ENCODE results near the gene AXDND1.
"Not testable (repeated sequence)": the region's sequence is repeated elsewhere in the genome, so short reads cannot be mapped to it uniquely, and the experiment has no call there.

Gene AXDND1

DNA sequence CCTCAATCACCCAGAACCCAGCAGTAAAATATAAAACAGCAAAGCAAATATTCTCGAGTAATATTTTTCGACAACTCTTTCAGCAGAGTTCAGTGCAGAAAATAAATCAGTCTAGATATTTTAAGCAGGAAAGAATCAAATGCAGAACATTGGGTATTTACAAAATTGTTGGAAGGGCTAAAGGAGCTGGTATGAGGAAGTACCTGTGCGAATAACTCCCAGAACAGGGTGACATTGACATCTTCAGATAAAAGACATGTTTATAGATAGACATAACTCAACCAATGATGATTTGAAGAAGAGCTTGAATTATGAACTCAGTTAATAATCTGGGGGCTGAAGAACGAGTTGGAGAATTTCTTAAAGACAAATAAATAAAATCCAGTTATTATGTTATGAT lies 6.4 kb downstream of the AXDND1 start:
- no peak for DNase-seq

DNA sequence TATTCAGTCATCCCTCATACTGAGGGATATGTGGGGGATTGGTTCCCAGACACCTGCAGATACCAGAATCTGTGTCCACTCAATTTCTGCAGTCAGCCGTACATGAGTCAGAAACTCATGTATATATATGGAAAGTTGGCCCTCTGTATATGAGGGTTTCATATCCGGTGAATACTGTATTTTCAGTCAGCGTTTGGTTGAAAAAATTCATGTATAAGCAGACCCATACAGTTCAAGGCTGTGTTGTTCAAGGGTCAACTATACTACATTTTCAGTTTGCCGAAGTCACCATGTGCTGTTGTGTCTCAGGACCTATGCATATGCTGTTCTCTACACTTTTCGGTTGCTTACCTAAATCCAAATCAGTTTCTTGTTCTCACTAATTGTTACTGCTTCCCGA lies 10.5 kb downstream of the AXDND1 start:
- no peak for DNase-seq

- DNase-seq = no peak
These were observed 14.5 kb downstream of the AXDND1 start for GRCh38 chr1:179380299-179380698.

DNA sequence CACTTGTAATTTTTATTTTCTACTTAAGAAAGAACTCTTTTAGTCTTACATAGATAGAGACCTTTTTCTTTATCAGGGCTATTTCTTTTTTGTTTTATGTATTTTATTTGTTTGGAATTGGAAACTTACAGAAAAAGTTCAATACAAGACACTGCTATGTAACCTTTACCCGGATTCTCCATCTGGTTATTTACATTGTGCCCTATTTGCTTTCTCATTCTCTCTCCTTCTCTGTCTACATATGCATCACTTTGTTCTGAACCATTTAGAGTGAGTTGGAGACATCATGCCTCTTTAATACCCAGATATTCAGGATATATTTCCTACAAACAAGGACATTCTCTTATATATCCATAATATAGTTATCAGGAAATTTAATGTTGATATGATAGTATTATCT lies 18.3 kb downstream of the AXDND1 start:
- no peak for DNase-seq

- no peak for DNase-seq
These were observed 19.7 kb downstream of the AXDND1 start for GRCh38 chr1:179385510-179385909.

DNA sequence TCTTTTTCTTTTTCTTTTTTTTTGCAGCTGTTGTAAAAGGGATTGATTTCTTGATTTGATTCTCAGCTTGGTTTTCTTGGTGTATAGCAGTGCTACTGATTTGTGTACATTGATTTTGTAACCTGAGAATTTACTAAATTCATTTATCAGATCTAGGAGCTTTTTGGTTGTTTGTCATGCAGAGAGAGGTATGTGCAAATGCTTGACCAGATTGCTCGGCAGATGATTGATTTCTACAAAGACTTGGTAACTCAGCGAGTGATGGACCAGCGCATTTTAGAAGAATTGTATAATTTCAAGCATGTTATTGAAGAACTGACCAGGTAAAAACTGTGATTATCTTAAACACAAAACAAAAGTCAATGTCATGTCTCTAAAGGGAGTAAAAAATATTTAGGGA lies 27.9 kb downstream of the AXDND1 start:
- no peak for DNase-seq

DNA sequence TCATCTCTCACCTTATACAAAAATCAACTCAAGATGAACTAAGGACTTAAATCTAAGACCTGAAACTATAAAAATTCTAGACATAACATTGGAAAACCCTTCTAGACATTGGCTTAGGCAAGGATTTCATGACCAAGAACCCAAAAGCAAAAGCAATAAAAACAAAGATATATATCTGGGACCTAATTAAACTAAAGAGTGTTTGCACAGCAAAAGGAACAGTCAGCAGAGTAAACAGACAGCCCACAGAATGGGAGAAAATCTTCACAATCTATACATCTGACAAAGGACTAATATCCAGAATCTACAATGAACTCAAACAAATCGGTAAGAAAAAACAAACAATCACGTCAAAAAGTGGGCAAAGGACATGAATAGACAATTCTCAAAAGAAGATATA lies 33.6 kb downstream of the AXDND1 start:
- not testable (repeated sequence) for DNase-seq

- DNase-seq = not testable (repeated sequence)
These were observed 52.0 kb downstream of the AXDND1 start for GRCh38 chr1:179417760-179418159.

- not testable (repeated sequence) for DNase-seq
These were observed 52.9 kb downstream of the AXDND1 start for GRCh38 chr1:179418706-179419105.

- DNase-seq = no peak
These were observed 58.8 kb downstream of the AXDND1 start for GRCh38 chr1:179424610-179425009.

DNA sequence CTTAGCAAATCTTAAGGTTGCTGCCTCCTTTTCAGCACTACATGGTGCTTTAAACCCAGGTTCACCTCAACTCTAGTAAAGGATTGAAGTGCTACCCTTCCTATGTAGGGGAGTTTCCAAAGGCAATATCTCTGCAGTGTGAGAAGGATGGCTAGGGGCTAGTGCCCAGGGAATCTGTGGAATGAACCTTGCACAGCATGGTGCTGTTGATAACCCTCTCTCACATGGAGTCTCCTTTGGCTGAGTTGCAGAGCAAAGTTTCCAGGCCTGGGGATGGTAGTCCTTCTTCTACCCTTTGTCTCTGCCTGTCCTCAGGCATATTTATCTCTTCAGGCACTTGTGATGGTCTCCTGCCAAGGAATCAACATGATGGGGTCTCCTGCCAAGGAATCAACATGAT lies 59.4 kb downstream of the AXDND1 start:
- DNase-seq = no peak

GRCh38 chr1:179437171-179437570 lies 71.4 kb downstream of the AXDND1 start:
- DNase-seq = no peak

GRCh38 chr1:179439646-179440045 lies 73.9 kb downstream of the AXDND1 start:
- not testable (repeated sequence) for DNase-seq

DNA sequence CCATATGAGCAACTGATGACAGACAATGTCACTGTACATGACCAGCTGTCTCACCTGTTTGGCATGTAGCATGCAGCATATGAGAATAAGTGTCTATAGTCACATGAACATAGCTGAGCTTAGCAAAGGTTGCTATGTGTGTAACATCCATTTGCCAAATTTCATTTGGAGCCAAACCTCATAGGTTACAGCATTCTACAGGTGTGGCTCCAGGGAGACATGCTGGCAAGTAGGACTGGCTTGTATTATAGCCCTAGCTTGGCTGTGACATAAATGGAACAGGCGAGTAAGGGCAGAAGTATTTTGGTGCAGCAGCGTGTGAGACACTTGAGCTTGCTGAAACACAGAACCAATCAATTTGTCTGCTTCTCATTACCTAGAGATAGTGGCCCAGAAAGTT lies 74.5 kb downstream of the AXDND1 start:
- DNase-seq = not testable (repeated sequence)

DNA sequence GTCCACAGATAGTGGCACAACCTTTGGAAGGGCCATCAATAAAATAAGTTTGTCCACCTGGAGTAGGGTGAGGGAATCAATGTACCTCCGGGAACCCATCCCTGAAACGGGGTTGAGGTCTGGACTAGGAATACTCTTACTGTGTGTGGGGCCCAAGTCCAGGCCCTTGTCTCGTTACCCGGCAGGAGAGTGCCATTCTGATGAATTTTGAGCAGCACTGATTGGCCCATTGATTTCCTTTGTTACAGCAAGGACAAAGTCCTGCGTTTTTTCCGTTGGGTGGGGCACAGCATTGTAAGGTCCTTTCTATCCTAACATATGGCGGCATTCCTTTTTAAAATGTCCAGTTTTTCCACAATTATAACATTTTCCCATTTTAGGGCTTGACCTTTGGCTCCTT lies 75.2 kb downstream of the AXDND1 start:
- no peak for DNase-seq

DNA sequence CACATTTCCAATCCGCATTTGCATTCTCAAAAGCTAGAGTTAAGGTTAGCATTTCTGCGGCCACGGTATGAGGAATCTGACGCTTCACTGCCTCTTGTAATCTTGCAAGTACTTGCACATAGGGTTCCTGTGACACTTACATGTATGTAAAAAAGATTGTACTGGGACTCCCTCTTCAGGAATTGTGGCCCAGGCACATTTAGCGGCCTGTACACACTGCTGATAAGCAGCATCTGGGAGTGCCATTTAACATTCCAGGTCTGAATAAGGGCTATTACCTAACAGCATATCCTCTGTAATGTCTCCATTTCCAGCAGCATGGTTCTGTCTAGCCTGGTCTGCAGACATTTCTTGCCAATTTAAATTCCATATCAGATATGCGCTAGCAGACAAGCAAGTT lies 75.7 kb downstream of the AXDND1 start:
- no peak for DNase-seq

DNA sequence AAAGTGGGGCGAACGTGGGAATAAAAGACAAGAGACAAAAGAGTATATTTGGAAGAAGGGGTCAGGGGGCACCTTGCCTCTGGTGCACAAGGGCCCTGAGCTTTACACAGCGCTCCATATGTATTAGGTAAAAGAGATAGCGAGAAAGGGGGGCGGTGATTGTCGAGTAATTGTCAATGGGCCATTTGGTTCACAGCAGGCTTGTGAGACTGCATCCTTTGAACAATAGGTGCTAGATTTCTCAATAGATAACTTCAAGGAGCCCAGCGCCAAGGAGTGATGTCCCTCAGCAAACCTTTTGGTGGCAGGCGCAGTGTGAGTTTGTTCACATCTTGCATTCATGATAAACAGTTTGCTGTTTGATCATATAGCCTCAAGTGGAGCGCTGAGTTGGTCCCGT lies 77.1 kb downstream of the AXDND1 start:
- DNase-seq = not testable (repeated sequence)

DNA sequence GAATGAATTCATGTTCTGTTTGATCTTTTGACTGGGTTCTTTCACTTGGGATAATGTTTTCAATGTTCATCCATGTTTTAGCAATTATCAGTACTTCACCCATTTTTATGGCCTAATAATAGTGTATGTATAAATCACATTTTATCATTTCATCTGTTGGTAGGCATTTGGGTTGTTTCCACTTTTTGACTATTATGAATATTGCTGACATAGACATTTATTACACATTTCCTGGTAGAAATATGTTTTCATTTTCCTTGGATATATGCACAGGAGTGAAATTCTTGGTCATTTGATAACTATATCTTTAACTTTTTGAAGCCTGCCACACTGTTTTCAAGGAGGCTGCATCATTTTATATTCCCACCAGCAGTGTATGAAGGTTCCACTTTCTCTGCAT lies 79.8 kb downstream of the AXDND1 start:
- DNase-seq = no peak

GRCh38 chr1:179447489-179447888 lies 81.7 kb downstream of the AXDND1 start:
- DNase-seq = peak in 1 of 2 experiments; percentile 6

DNA sequence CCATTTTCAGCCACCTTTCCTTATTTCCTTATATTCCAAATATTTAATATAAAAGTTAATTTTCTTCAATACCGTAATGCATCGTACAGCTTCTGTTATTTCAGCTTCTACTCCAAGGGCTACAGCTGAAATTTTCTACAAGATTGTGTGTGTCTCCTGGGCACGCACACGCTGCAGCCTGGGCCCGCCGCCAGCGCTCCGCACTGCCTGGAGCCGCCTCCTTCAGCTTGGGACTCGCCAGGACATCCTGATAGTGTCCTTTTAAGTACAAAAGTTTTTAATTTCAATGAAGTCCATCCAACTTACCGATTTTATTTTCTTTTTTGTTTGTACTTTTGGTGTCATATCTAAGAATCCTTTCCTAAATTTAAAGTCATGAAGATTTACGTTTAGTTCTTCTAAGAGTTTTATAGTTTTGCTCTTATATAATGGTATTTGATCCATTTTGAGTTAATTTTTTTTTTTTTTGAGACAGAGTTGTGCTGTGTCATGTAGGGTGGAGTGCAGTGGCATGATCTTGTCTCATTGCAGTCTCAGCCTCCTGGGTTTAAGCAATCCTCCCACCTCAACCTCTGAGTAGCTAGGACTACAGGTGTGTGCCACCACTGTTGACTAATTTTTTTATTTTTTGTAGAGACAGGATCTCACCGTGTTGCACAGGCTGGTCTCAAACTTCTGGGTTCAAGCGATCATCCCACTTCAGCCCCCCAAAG lies 82.8 kb downstream of the AXDND1 start:
- no peak for DNase-seq

DNA sequence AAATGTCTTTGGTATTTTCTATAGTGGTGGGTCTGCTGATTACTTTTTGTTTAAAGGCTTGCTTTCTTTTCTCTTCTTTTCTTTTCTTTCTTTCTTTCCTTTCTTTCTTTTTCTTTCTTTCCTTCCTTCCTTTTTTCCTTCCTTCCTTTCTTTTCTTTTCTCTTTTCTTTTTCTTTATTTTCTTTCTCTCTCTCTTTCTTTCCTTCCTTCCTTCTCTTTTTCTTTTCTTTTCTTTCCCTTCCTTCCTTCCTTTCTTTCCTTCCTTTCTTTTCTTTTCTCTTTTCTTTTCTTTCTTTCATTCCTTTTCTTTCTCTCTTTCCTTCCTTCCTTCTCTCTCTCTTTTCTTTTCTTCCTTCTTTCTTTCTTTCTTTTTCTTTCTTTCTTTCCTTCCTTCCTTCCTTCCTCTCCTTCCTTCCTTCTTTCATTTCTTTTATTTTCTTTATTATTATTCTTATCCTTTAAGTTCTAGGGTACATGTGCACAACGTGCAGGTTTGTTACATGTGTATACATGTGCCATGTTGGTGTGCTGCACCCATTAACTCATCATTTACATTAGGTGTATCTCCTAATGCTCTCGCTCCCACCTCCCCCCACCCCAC lies 93.9 kb downstream of the AXDND1 start:
- not testable (repeated sequence) for DNase-seq

DNA sequence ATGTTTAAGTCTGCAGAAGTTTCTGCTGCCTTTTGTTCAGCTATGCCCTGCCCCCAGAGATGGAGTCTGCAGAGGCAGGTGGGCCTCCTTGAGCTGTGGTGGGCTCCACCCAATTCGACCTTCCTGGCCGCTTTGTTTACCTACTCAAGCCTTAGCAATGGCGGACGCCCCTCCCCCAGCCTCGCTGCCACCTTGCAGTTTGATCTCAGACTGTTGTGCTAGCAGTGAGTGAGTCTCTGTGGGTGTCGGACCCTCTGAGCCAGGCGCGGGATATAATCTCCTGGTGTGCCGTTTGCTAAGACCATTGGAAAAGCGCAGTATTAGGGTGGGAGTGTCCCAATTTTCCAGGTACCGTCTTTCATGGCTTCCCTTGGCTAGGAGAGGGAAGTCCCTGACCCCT lies 99.9 kb downstream of the AXDND1 start:
- not testable (repeated sequence) for DNase-seq

- no peak for DNase-seq
These were observed 108.9 kb downstream of the AXDND1 start for GRCh38 chr1:179474713-179475112.

GRCh38 chr1:179476484-179476883 lies 110.7 kb downstream of the AXDND1 start:
- DNase-seq = no peak

DNA sequence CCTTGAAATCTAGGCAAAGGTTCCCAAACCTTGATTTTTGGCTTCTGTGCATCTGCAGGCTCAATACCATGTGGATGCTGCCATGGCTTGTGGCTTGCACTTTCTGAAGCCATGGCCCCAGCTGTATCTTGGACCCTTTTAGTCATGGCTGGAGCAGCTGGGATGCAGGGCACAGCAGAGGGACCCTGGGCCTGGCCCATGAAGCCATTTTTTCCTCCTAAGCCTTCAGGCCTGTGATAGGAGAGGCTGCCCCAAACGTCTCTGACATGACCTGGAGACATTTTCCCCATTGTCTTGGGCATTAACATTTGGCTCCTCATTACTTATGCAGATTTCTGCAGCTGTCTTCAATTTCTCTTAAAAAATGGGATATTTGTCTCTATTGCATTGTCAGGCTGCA lies 112.6 kb downstream of the AXDND1 start:
- no peak for DNase-seq
